Fibroblast of skin of back (primary cell): ENCODE data around the gene ALDH8A1.
"Not testable (repeated sequence)": the region's sequence is repeated elsewhere in the genome, so short reads cannot be mapped to it uniquely, and the experiment has no call there.

Experiments
- DNase-seq: peaks from one replicate; pipeline ENCODE4 v3.0.0-alpha.2; 2013

The ALDH8A1 gene

DNA sequence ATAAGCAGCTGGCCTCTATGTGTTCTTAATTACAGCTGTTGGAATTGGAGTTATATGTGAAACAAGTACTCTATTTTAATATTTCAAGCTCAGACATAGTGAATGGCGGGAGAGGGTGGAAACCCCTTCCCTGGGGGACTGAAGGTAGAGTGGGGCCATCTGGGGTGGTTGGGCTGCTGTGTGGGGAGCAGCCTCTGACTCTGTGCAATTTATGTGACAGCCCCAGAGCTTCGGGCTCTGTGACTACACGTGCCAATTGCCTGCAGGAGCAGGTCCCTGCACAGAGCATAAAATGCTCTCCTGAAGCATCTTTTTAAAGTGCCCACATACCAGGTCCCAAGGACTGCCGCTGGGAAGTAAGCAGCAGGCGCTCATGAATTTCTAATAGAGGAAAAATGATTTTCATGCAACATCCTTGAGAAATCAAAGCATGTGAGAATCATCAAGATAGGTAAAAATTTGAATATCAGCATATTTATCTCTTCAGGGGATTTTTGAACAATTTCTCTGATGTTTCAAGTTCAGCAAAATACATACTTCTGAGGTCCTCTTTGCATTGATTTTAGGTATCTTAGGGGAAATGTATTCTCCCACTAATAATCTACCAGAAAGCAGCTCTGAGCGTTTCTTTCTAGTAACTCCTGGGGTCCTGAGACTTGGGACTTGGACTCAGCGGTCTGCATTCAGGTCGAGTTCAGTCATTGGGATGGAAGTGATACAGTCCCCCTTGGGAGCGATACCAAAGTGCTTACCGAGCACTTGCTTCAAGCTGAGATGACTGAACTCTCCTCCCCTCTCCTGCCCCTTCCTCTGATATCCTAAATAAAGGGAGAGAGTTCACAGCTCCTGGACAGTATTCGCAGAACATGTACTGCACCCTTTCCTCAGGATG lies 40.0 kb downstream of the ALDH8A1 start:
- DNase-seq: peak; percentile 54

DNA sequence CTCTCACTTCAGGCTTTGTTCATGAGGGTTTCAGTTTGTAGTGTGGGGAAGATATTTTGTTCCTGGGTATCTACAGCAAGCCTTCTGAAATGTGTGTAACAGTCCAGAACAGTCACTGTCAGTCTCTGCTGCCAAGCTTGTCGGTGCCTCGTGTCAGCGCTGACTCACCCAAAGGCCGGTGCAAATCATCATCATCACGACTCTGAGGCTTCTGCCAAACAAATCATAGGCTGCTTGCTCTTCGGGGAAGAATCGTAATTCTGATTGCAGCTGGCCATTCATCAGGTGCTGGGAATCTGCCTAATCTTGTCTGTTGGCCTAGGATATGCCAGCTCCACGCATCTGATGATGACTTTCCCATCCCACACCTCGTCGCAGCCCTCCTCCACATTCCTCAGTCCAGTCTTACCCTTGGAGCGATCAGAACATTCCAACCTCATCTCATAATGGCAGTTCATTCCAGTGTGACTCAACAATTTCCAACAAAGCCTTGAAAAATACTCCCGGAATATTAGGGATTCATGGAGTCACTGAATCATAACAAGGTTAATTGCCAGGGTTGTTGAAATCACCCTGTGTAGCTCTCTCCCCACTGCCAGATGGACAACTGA lies 40.9 kb downstream of the ALDH8A1 start:
- peak; percentile 97 for DNase-seq

DNA sequence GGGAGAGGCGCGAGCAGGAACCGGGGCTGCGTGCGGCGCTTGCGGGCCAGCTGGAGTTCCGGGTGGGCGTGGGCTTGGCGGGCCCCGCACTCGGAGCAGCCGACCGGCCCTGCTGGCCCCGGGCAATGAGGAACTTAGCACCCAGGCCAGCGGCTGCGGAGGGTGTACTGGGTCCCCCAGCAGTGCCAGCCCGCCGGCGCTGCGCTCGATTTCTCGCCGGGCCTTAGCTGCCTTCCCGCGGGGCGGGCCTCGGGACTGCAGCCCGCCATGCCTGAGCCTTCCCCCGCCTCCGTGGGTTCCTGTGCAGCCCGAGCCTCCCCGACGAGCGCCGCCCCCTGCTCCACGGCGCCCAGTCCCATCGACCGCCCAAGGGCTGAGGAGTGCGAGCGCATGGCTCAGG lies 45.2 kb downstream of the ALDH8A1 start:
- not testable (repeated sequence) for DNase-seq

DNA sequence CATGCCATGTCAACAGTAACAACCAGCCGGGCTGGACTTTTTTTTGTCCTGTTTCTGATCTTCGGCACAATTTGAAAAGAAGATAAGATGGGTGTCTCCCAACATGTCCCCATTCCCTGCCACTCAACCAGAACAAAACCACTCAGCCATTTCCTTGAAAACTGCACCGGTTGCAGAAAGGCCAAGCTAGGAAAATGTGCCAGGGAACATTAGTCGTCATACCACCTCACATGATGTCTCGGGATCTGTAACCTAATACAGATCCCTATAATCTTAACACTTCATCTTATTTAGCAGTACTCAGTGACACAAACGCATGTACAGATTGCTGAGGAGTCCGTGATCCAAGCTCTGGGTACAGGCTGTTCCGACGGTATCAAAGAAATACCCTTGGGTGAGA lies 46.5 kb downstream of the ALDH8A1 start:
- DNase-seq: no peak

DNA sequence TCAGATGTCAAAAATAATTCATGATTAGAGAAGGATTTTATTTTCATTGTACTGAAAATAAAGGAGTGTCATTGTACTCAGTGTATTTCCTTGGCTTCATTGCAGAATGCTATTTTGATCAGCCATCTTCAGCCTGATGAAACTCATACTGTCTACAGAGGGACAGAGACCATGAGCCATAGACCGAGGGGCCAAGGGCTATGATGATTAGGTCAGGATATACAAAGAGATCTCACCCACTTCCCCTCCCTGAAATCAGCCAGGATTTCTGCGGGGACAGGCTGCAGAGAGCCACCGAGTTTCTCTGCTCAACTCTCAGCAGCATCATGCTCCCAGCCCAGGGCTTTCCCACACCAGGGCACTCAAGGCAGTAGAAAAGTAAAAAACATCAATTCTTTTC lies 47.0 kb downstream of the ALDH8A1 start:
- no peak for DNase-seq

DNA sequence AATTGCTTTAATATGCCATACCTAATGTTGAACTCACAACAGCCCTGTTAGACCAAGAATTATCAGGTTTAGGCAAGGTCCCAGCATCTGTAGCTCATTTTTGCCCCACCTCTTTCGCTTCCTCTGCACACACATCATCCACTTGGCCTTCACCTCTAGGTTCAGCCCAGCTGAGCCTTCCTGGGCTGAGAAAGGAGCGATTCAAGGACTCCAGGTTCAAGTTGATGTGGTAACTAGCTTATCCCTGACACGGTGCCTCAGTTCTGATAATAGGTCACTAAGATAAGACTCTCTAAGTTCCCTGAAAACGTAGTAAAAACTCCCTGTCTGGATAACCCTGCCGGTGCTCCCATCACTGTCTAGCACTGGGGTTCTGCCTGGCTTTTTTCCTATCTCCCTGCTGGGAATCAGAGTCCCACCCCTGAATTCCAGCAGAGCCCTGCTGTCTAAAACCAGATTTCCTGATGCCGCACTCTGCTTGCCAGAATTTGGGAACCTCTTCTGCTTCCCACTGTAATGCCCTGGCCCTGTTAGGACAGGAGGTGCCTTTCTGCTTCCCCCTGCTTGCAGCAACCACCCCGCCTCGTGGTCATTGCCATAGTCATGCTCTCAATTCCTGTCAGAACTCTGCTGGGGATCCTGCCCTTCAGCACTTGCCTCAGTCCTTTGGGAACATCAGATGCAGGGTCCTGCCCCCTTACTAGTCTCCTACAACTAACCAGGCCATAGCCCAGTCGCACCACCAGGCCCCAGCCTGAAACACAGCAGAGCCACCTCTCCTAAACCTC lies 47.6 kb downstream of the ALDH8A1 start:
- DNase-seq: no peak

DNA sequence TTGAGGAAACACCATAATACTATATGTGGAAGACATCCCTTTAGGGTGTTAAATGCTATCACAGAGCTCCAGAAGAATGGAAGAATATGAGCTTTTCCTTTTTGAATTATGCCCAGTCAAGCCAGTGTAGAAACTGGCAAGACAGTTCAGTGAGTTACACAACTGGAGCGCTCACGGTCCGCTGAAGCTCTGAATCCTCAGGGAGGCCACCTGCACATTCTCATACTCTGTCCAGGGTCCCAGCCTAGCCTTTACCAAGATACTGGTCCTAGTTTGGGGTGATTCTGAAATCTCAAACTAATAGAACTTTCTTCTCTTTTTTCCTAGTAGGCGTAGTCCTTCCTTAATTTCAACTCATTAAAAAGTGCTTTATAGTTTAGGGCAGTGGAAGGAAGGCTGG lies 51.3 kb downstream of the ALDH8A1 start:
- DNase-seq: no peak

DNA sequence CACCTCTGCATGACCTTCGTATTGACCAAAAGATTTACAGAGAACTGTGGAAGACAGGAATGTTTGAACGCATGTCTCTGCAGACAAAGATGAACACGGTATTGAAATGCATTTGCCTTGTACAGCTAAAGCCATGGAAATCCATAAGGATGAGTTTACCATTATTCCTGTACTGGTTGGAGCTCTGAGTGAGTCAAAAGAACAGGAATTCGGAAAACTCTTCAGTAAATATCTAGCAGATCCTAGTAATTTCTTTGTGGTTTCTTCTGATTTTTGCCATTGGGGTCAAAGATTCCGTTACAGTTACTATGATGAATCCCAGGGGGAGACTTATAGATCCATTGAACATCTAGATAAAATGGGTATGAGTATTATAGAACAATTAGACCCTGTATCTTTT lies 51.7 kb downstream of the ALDH8A1 start:
- DNase-seq: peak; percentile 71

DNA sequence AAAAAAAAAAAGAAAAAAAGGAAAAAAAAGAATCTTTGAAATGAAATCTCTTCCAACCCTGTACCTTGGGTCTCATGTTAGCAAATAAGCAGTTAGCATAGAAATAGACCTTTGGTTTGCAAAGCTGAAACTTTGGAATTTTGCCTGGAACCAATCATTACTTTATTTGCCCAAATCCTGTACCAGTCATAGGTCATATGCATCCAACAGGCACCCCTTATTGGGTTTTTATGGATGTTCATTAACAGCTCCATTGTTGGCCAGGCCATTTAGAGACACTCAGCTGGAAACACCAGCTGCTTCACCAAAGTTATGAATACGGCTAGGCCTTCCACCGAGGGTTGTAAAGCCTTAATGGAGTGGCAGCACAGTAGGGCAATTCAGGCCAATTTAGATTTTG lies 53.0 kb downstream of the ALDH8A1 start:
- no peak for DNase-seq

DNA sequence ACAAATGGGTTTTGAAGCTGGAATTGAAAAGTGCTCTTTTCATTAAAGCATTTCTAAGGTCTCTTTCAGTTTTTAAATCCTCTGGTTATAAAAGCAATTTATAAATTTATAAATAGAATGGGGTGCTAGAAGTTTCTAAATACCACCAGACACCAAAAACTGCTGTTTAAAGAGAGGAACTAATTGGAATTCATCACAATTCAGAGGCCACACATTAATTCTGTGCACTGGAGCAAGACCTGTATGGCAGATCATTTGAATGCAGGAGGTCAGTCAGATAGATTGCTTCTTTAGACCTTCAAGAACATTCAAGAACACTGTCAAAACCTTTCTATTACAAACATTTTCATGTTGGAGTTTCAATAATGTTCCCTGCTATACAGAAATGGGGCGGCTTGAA lies 55.1 kb downstream of the ALDH8A1 start:
- no peak for DNase-seq

DNA sequence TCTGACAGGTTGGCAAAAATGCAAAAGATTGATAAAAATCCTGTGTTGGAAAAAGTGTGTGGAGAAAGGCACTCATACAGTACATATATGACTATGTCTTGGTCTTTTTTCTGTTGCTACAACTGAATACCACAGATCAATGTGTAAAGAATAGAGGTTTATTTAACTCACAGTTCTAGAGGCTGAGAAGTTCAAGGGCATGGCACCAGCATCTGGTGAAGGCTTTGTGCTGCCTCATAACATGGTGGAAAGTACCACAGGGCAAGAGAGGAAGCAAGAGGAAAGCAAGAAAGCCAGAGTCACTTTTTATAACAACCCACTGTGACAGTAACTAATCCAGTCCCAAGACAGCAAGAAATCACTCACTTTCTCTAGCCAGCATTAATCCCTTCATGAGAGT lies 57.5 kb downstream of the ALDH8A1 start:
- no peak for DNase-seq

DNA sequence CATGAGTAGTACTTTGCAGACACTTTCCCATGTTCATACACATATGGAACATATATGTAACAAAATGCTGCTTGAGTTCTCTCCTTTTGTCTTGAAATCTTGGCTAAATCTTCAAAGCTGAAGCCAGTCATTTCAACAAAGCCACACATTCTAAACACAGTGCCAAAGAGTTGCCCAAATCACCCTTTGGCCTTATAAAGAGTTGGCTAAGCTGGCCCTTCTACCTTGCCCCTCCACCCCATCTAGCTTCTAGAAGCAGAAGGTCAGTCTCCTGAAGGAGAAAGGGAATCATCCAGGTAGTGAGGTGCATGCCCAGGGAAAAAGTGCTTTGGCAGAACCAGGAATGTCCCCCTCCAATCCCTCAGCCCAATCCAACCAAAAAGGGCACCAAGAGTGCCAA lies 58.3 kb downstream of the ALDH8A1 start:
- DNase-seq: no peak

DNA sequence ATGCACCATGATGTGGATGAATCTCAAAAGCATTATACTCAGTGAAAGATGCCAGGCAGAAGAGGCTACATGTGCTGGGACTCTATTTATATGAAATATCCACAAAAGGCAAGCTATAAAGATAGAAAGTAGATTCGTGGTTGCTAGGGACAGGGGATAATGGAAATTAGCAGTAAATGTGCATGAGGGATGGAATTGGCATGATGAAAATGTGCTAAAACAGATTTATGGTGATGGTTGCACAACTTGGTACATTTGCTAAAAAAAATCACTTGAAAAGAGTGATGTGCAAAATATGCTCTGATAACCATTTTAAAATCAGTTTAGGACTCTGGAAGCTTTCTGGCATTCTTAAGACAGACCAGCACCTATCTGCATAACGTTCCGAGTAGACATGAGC lies 61.6 kb downstream of the ALDH8A1 start:
- DNase-seq: no peak

DNA sequence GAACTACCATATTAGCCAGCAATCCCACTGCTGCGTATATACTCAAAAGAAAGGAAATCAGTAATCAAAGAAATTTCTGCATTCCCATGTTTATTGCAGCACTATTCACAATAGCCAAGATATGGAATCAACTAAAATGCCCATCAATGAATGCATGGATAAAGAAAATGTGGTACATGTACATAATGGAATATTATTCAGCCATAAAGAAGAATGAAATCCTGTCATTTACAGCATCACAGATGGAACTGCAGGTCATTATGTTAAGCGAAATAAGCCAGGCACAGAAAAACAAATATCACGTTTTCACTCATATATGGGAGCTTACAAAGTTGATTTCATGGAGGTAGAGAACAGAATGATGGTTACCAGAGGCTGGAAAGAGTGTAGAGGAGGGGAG lies 65.1 kb downstream of the ALDH8A1 start:
- no peak for DNase-seq

DNA sequence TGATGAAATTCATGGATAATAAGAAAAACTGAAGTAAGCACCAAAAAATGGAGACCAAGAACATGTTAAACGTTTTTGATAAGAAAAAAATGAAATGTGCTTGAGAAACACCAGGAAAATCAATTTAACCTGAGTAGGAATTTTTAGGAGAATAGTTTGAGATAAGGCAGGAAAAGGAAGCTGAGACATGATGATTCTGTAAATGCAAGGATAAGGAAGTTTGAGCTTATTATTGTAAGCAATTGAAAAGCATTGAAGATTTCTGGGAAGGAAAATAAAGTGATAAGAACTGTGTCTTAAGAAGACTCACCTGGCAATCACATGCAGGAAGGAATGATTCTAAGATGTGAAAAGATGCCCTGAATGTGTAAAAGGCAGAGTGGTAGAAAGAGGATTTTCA lies 66.6 kb downstream of the ALDH8A1 start:
- no peak for DNase-seq

DNA sequence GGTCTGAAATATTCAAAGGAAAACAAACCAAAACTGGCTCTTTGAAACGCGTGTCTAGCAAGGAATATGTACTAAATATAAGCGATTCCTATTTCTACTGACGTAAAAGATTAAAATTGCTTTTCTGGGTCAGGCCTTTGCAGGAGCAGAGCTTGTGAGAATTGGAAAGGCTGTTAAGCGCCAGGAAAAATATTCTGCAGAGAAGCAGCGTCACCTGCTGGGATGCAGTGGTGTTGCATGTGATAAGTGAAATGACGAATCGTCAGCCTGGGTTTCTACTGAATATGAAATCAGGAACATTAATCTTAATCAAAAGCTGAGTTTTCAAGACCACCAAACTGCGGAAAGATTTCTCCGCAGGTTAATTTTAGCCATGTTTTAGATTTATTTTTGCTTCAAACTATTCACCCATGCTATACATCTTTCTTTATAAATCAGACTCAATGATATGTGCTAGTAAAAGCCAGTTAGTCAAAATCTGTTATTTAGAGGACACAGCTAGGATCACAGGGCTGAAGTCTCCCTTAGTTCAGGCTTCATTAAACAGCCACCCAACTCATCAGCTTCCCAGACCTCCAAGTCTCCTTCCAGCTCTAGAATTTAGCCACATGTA lies 67.4 kb downstream of the ALDH8A1 start:
- peak; percentile 72 for DNase-seq

DNA sequence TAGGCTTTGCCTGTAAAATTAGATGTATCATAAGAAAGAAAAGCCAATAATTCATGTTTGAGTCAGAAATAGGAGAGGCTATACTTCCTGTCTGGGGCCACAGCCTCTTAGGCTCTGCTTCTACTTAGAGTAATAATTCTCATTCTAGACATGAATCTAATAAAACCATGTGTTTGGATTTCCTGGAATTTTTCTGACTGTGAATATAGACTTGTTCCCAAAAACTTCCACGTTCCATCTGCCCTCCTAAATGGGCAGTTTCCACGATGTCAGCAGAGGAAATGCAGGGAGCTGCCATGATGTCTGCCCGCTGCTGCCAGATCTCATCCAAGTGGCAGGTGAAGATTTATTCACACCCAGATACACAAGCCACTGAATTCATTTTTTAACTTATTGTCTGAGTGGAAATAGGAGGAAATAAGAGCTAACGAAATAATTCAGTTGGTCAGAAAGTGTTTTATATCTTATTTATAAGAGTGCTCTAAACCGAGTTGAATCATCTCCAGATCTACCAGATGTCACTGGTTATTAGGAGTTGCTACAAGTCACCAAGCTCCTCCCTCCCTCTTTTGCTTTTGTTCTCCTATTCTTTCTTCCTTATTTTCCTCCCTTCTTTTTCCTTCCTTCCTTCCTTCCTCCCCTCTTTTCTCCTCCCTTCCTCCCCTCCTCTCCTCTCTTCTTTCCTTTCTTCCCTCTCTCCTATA lies 69.3 kb downstream of the ALDH8A1 start:
- peak; percentile 26 for DNase-seq

DNA sequence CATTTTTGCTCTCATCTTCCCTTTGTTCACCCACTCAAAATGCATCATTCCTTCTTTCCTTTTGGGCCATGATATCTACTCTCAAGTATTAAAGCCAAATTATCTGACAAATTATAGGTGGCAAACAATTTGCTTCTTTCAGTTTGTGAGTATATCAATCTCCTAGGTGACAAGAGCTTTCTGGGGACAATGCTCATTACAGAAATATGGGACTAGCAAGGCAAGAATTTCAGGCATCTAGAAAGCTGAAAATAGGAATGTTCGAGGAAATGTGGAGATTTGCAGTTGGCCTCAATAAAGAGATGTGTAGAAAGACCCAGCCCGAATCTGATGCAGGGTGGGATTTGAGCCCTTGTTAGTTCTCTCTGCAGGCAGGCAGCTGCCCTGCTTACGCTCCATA lies 71.8 kb downstream of the ALDH8A1 start:
- DNase-seq: peak; percentile 70

DNA sequence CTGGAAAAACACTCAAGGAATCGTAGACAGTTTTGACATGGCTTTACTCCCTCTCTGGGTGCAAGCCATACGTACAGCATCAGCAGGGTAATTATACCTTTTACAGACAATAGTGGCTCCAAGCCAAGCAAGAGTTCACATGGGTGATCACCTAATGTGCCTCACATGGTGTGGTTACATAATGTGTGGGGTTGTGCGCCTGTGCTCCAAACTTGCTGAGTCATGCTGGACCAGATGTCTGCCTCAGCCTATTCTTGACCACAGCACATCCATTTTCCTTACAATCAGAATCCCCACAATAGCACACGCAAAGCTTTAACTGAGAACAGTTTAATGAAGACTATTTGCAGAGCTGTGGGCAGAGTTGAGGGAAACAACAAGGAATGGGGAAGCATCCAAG lies 74.5 kb downstream of the ALDH8A1 start:
- no peak for DNase-seq

DNA sequence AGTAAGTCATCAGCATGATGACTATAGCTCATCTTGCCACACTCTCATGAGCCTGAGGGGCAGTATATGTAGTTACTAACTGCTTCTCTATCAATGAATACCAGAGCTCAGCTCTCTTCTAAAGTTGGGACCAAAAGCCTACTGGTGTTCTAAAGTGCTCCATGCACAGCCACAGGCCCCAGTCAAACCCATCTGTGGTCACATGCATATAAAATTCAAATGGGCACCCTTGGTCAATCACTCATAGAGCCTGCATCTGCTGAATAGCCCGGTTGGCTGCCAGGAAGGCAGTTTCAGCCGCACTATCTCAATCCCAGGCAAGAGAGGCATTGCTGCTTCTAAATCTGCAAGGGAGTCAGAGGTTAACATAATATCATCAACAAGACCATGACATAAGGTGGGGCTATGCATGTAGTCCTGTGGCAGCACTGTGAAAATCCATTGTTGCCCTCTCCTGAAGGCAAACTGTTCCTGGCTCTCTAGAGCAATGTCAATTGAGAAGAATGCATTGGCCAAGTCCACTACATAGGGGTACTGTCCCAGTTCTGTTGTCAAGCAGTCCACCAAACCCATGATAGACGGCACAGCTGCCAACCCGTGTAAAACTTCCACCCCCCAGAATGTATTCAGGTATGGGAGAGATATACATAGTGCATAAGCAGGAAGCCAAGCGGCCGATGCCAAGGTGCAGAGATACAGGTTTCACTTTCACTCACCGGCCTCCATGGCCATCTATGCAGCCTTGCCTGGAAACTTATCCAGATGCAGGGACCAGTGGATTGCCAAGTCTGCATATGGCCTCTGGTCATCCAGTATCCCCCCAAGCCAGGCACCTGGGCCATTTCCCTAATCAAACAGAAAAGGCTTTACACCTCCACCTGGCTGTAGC lies 76.2 kb downstream of the ALDH8A1 start:
- no peak for DNase-seq
